ENCODE data around the gene ODF2.
"Not testable (repeated sequence)": the region's sequence is repeated elsewhere in the genome, so short reads cannot be mapped to it uniquely, and the experiment has no call there.

The ODF2 gene
- total RNA-seq, result 63.8 to 101 (median 83.8) reads per million in 9 experiments

GRCh38 chr9:128455849-128456612 lies at the start of gene ODF2:
ODF2 (plus strand) TSS chr9:128456006; CDS start chr9:128456092, 86 bp downstream.
- DNase-seq (peak; percentile 98 to 99 (median 99)), ATAC-seq (replicated peaks) (peak; percentile 87)
- Mint-ChIP-seq H3K27me3 (no peaks in the 10 kb centered on the region), H3K36me3 (ENCODE audit: insufficient read depth) (peaks cover 25% of the 10 kb centered on the region), H3K4me3 (peak within 1 kb of the TSS; percentile 92 to 94), H3K9me3 (no peaks in the 10 kb centered on the region), H3K27ac (peak within 1 kb of the TSS; percentile 94 to 95), H3K4me1 (ENCODE audit: low read depth in 2 of 2) (peaks cover 13 to 17% of the 10 kb centered on the region in 2 donors)

- Mint-ChIP-seq H3K27me3 (peaks cover 12 to 71% of the 10 kb centered on the region in 2 donors), H3K27ac (no peak overlapping the region), H3K4me1 (ENCODE audit: low read depth in 2 of 2) (peaks cover 0 to 2% of the 10 kb centered on the region in 2 donors), H3K36me3 (ENCODE audit: insufficient read depth) (peaks cover 2% of the 10 kb centered on the region), H3K4me3 (no peak overlapping the region), H3K9me3 (no peaks in the 10 kb centered on the region)
- ATAC-seq (replicated peaks) (no peak), DNase-seq (no peak)
These were observed 48.9 kb upstream of the ODF2 start for GRCh38 chr9:128406848-128407391.

GRCh38 chr9:128408963-128409431 lies 46.8 kb upstream of the ODF2 start:
- Mint-ChIP-seq H3K36me3 (ENCODE audit: insufficient read depth) (peaks cover 2% of the 10 kb centered on the region), H3K4me1 (ENCODE audit: low read depth in 2 of 2) (peaks cover 0 to 2% of the 10 kb centered on the region in 2 donors), H3K9me3 (no peaks in the 10 kb centered on the region), H3K4me3 (no peak overlapping the region), H3K27me3 (peaks cover 17 to 76% of the 10 kb centered on the region in 2 donors), H3K27ac (no peak overlapping the region)
- ATAC-seq (replicated peaks) (no peak), DNase-seq (no peak)

GRCh38 chr9:128409450-128409849 lies 46.4 kb upstream of the ODF2 start:
- Mint-ChIP-seq H3K4me3 (no peak overlapping the region), H3K27ac (no peak overlapping the region), H3K9me3 (no peaks in the 10 kb centered on the region), H3K27me3 (peaks cover 22 to 81% of the 10 kb centered on the region in 2 donors), H3K4me1 (ENCODE audit: low read depth in 2 of 2) (peaks cover 0 to 2% of the 10 kb centered on the region in 2 donors), H3K36me3 (ENCODE audit: insufficient read depth) (peaks cover 2% of the 10 kb centered on the region)
- no peak for ATAC-seq (replicated peaks)
- no peak for DNase-seq

GRCh38 chr9:128409978-128410377 lies 45.8 kb upstream of the ODF2 start:
- no peak for DNase-seq
- no peak overlapping the region for H3K4me3 Mint-ChIP-seq
- peaks cover 0 to 2% of the 10 kb centered on the region in 2 donors for H3K4me1 Mint-ChIP-seq (ENCODE audit: low read depth in 2 of 2)
- no peak for ATAC-seq (replicated peaks)
- no peak overlapping the region for H3K27ac Mint-ChIP-seq
- no peaks in the 10 kb centered on the region for H3K9me3 Mint-ChIP-seq
- H3K36me3 Mint-ChIP-seq (ENCODE audit: insufficient read depth), result peaks cover 2% of the 10 kb centered on the region
- H3K27me3 Mint-ChIP-seq, result peaks cover 26 to 84% of the 10 kb centered on the region in 2 donors

- peaks cover 0 to 1% of the 10 kb centered on the region in 2 donors for H3K4me1 Mint-ChIP-seq (ENCODE audit: low read depth in 2 of 2)
- H3K4me3 Mint-ChIP-seq, result no peak overlapping the region
- no peaks in the 10 kb centered on the region for H3K9me3 Mint-ChIP-seq
- H3K27me3 Mint-ChIP-seq, result peaks cover 30 to 85% of the 10 kb centered on the region in 2 donors
- DNase-seq, result no peak
- H3K36me3 Mint-ChIP-seq (ENCODE audit: insufficient read depth), result peaks cover 2% of the 10 kb centered on the region
- no peak overlapping the region for H3K27ac Mint-ChIP-seq
- no peak for ATAC-seq (replicated peaks)
These were observed 44.3 kb upstream of the ODF2 start for GRCh38 chr9:128411364-128412119.

- ATAC-seq (replicated peaks) (peak; percentile 37), DNase-seq (peak; percentile 39 to 54 (median 43))
- Mint-ChIP-seq H3K9me3 (no peaks in the 10 kb centered on the region), H3K36me3 (ENCODE audit: insufficient read depth) (peaks cover 2% of the 10 kb centered on the region), H3K27me3 (peaks cover 34 to 85% of the 10 kb centered on the region in 2 donors), H3K4me1 (ENCODE audit: low read depth in 2 of 2) (peaks cover 0 to 3% of the 10 kb centered on the region in 2 donors), H3K4me3 (no peak overlapping the region), H3K27ac (no peak overlapping the region)
These were observed 43.6 kb upstream of the ODF2 start for GRCh38 chr9:128412120-128412790.

- not testable (repeated sequence) for DNase-seq; ATAC-seq (replicated peaks); H3K27ac Mint-ChIP-seq; H3K36me3 Mint-ChIP-seq (ENCODE audit: insufficient read depth); H3K9me3 Mint-ChIP-seq; H3K4me3 Mint-ChIP-seq; H3K4me1 Mint-ChIP-seq (ENCODE audit: low read depth in 2 of 2)
- peaks cover 36 to 81% of the 10 kb centered on the region in 2 donors for H3K27me3 Mint-ChIP-seq
These were observed 42.1 kb upstream of the ODF2 start for GRCh38 chr9:128413728-128414127.

- Mint-ChIP-seq H3K4me1 (ENCODE audit: low read depth in 2 of 2) (peaks cover 3 to 6% of the 10 kb centered on the region in 2 donors), H3K9me3 (no peaks in the 10 kb centered on the region), H3K36me3 (ENCODE audit: insufficient read depth) (peaks cover 2% of the 10 kb centered on the region), H3K27me3 (peaks cover 40 to 83% of the 10 kb centered on the region in 2 donors), H3K27ac (no peak overlapping the region), H3K4me3 (no peak overlapping the region)
- ATAC-seq (replicated peaks) (no peak), DNase-seq (no peak)
These were observed 41.3 kb upstream of the ODF2 start for GRCh38 chr9:128414461-128414860.

GRCh38 chr9:128415281-128415680 lies 40.5 kb upstream of the ODF2 start:
- peaks cover 40 to 81% of the 10 kb centered on the region in 2 donors for H3K27me3 Mint-ChIP-seq
- no peak for ATAC-seq (replicated peaks)
- H3K27ac Mint-ChIP-seq, result no peak overlapping the region
- DNase-seq, result no peak
- peaks cover 7 to 12% of the 10 kb centered on the region in 2 donors for H3K4me1 Mint-ChIP-seq (ENCODE audit: low read depth in 2 of 2)
- no peak overlapping the region for H3K4me3 Mint-ChIP-seq
- peaks cover 6% of the 10 kb centered on the region for H3K36me3 Mint-ChIP-seq (ENCODE audit: insufficient read depth)
- H3K9me3 Mint-ChIP-seq, result no peaks in the 10 kb centered on the region

GRCh38 chr9:128416014-128416413 lies 39.8 kb upstream of the ODF2 start:
- Mint-ChIP-seq H3K4me3 (no peak overlapping the region), H3K9me3 (no peaks in the 10 kb centered on the region), H3K36me3 (ENCODE audit: insufficient read depth) (peaks cover 4% of the 10 kb centered on the region), H3K4me1 (ENCODE audit: low read depth in 2 of 2) (peaks cover 7 to 12% of the 10 kb centered on the region in 2 donors), H3K27ac (no peak overlapping the region), H3K27me3 (peaks cover 40 to 74% of the 10 kb centered on the region in 2 donors)
- no peak for DNase-seq
- no peak for ATAC-seq (replicated peaks)

GRCh38 chr9:128416432-128417019 lies 39.3 kb upstream of the ODF2 start:
- H3K4me1 Mint-ChIP-seq (ENCODE audit: low read depth in 2 of 2), result peaks cover 7 to 12% of the 10 kb centered on the region in 2 donors

More at GRCh38 chr9:128416432-128417019, 39.3 kb upstream of the ODF2 start:
- Mint-ChIP-seq H3K27ac (no peak overlapping the region), H3K4me3 (no peak overlapping the region), H3K9me3 (no peaks in the 10 kb centered on the region), H3K27me3 (peaks cover 40 to 68% of the 10 kb centered on the region in 2 donors), H3K36me3 (ENCODE audit: insufficient read depth) (peaks cover 4% of the 10 kb centered on the region)
- ATAC-seq (replicated peaks) (no peak), DNase-seq (no peak)

All from effector memory CD8-positive, alpha-beta T cell (primary cell).